HepG2 (cell line): ENCODE results near the gene PTCH1. TPM values are rescaled to one million over a fixed set of nuclear protein-coding genes. Genes with fewer than 3 reads are reported as not detected.

Experiments used
- ATRX ChIP-seq: sonication (generic); formaldehyde crosslinking; IDR thresholded peaks from 2 replicates; pipeline ENCODE4 v1.4.0; 2020; ENCODE audit warnings: missing genetic modification reagents, borderline replicate concordance
- DBP ChIP-seq: sonication (generic); formaldehyde crosslinking; IDR thresholded peaks from 2 replicates; pipeline ENCODE4 v1.4.0; 2020; ENCODE audit warnings: missing genetic modification reagents; ENCODE audit errors: not compliant biosample characterization
- DPF2 ChIP-seq: sonication (generic); formaldehyde crosslinking; IDR thresholded peaks from 2 replicates; pipeline ENCODE4 v1.4.0; 2020; ENCODE audit warnings: mild to moderate bottlenecking, low read depth, missing genetic modification reagents, borderline replicate concordance
- DR1 ChIP-seq: sonication (generic); formaldehyde crosslinking; IDR thresholded peaks from 2 replicates; pipeline ENCODE4 v1.8.0; 2021; ENCODE audit warnings: mild to moderate bottlenecking, missing genetic modification reagents, inconsistent platforms
- GABPB1 ChIP-seq: IDR thresholded peaks from 2 replicates; pipeline ENCODE4 v1.6.1; 2016; ENCODE audit warnings: mild to moderate bottlenecking, missing genetic modification reagents, moderate library complexity, missing compliant biosample characterization
- HDAC2 ChIP-seq: sonication (generic); formaldehyde crosslinking; IDR thresholded peaks from 2 replicates; pipeline ENCODE4 v1.4.0; 2020; ENCODE audit warnings: missing genetic modification reagents
- KLF6 ChIP-seq: IDR thresholded peaks from 2 replicates; pipeline ENCODE4 v1.8.0; 2016; ENCODE audit warnings: missing biosample characterization, missing genetic modification reagents
- MED1 ChIP-seq: sonication (generic); formaldehyde crosslinking; IDR thresholded peaks from 2 replicates; pipeline ENCODE4 v1.4.0; 2020; ENCODE audit warnings: missing genetic modification reagents
- MEF2D ChIP-seq: sonication (generic); formaldehyde crosslinking; IDR thresholded peaks from 2 replicates; pipeline ENCODE4 v1.5.1; 2020; ENCODE audit warnings: mild to moderate bottlenecking, missing genetic modification reagents
- MYNN ChIP-seq: sonication (generic); formaldehyde crosslinking; IDR thresholded peaks from 2 replicates; pipeline ENCODE4 v1.4.0; 2020; ENCODE audit warnings: mild to moderate bottlenecking, low read depth, missing genetic modification reagents
- NFIB ChIP-seq: sonication (generic); formaldehyde crosslinking; IDR thresholded peaks from 2 replicates; pipeline ENCODE4 v1.9.0; 2021; ENCODE audit warnings: missing genetic modification reagents, mild to moderate bottlenecking, borderline replicate concordance
- PHB2 ChIP-seq: fragments of 450-650 bp; IDR thresholded peaks from 2 replicates; pipeline ENCODE4 v1.6.1; 2018; ENCODE audit not compliant: partially characterized antibody
- POLR2A ChIP-seq, 2 experiments: IDR thresholded peaks; 2 replicates each; pipeline ENCODE4 v1.6.1; 2011; ENCODE audit warnings: low read depth in 2 of 2, low read length in 2 of 2, mild to moderate bottlenecking in 1 of 2, moderate library complexity in 1 of 2; ENCODE audit not compliant: insufficient read depth in 1 of 2
- PRPF4 ChIP-seq: fragments of 200-400 bp; formaldehyde crosslinking; IDR thresholded peaks from 2 replicates; pipeline ENCODE4 v1.6.1; 2016; ENCODE audit warnings: low read length, low read depth; ENCODE audit not compliant: poor library complexity, severe bottlenecking
- RBFOX2 ChIP-seq: fragments of 200-400 bp; formaldehyde crosslinking; IDR thresholded peaks from 2 replicates; pipeline ENCODE4 v1.6.1; 2017; ENCODE audit warnings: low read depth, mild to moderate bottlenecking, low read length
- RORA ChIP-seq: sonication (generic); formaldehyde crosslinking; IDR thresholded peaks from 2 replicates; pipeline ENCODE4 v1.5.0; 2020; ENCODE audit warnings: mild to moderate bottlenecking, missing genetic modification reagents, moderate library complexity
- UBTF ChIP-seq: sonication (generic); formaldehyde crosslinking; IDR thresholded peaks from 2 replicates; pipeline ENCODE4 v1.4.0; 2020; ENCODE audit warnings: mild to moderate bottlenecking, missing genetic modification reagents
- ZNF446 ChIP-seq: sonication (generic); formaldehyde crosslinking; IDR thresholded peaks from 2 replicates; pipeline ENCODE4 v1.5.0; 2020; ENCODE audit warnings: mild to moderate bottlenecking, missing genetic modification reagents
- ZSCAN30 ChIP-seq: sonication (generic); formaldehyde crosslinking; IDR thresholded peaks from 2 replicates; pipeline ENCODE4 v1.5.0; 2020; ENCODE audit warnings: mild to moderate bottlenecking, missing genetic modification reagents
- polyA plus RNA-seq, 8 experiments: library from polyadenylated mRNA; depleted of rRNA in 3 of 8; stranded (reverse) in 7 of 8; unstranded in 1 of 8; fragments of >200 nt; fragmentation: Illumina TruSeq in 4 of 8; extraction: Trizol in 4 of 8; gene quantifications; 2 replicates each; pipeline versions ENCODE4 v1.2.1 to v1.2.3, GENCODE V29; 2011 to 2016; ENCODE audit warnings: low read depth in 4 of 8, missing spikeins in 1 of 8, mixed read lengths in 1 of 8; ENCODE audit not compliant: insufficient read depth in 1 of 8
- total RNA-seq, 5 experiments: library from RNA; depleted of rRNA; stranded (reverse); fragments of >200 nt; fragmentation: Illumina TruSeq; extraction: Trizol; gene quantifications; 2 replicates each; pipeline ENCODE4 v1.2.3, GENCODE V29; 2016; ENCODE audit warnings: low read depth in 1 of 5

PTCH1 gene
- total and polyA plus RNA-seq, 2 of the 13 experiments (the other 11 are each of a cell fraction or from before 2014, with no cell fraction given), result 2.8 to 3.9 TPM

GRCh38 chr9:95508242-95508967, 8.4 kb downstream of the PTCH1 start (continued):
- TF ChIP-seq GABPB1 (CRISPR knock-in tag) (peak; percentile 8; the same call in 1 of the 2 replicates), NFIB (CRISPR knock-in tag) (no peak), MYNN (CRISPR knock-in tag) (no peak), DR1 (CRISPR knock-in tag) (no peak), MED1 (CRISPR knock-in tag) (no peak), ATRX (CRISPR knock-in tag) (no peak), RBFOX2 (peak; percentile 71), HDAC2 (CRISPR knock-in tag) (no peak), ZSCAN30 (CRISPR knock-in tag) (no peak), UBTF (CRISPR knock-in tag) (peak; percentile 20; the same call in 1 of the 2 replicates), RORA (no peak), POLR2A (IDR thresholded peaks at IDR 0.05; ENCODE audit: insufficient read depth in 1 of 2, low read depth in 2 of 2, low read length in 2 of 2) (no peak), PRPF4 (no peak), DPF2 (CRISPR knock-in tag) (no peak), PHB2 (no peak), ZNF446 (CRISPR knock-in tag) (no peak), KLF6 (CRISPR knock-in tag) (no peak), DBP (CRISPR knock-in tag) (no peak), MEF2D (CRISPR knock-in tag) (no peak)
